ENCODE data around the gene MROH2A.

MROH2A gene

DNA sequence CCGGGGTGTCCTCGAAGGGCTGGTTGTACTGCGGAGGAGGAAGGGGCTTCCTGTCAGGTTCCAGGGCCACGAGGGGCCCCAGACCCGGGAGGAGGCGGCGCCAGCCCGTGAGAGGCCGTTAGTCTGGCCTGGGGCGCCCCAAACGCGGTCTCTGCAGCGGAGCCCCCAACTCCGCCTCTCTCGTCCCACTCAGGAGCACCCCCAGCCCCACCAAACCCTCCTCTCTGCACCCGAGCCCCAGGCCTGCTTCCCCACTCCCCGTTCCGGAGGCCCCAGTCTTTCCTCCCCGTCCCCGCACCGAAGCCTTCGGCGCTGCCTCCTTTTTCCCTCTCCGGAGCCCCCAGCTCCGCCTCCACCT, 75.7 kb downstream of the MROH2A start:
- Mint-ChIP-seq H3K36me3 (ENCODE audit: low read depth) (peaks cover 23% of the 10 kb centered on the region), H3K27me3 (ENCODE audit: low read depth, poor library complexity) (peaks cover 3% of the 10 kb centered on the region), H3K9me3 (no peaks in the 10 kb centered on the region), H3K27ac (peak overlapping the region; percentile 59), H3K4me3 (peak overlapping the region; percentile 98), H3K4me1 (peaks cover 40% of the 10 kb centered on the region)
- TF ChIP-seq, protein P1, sequence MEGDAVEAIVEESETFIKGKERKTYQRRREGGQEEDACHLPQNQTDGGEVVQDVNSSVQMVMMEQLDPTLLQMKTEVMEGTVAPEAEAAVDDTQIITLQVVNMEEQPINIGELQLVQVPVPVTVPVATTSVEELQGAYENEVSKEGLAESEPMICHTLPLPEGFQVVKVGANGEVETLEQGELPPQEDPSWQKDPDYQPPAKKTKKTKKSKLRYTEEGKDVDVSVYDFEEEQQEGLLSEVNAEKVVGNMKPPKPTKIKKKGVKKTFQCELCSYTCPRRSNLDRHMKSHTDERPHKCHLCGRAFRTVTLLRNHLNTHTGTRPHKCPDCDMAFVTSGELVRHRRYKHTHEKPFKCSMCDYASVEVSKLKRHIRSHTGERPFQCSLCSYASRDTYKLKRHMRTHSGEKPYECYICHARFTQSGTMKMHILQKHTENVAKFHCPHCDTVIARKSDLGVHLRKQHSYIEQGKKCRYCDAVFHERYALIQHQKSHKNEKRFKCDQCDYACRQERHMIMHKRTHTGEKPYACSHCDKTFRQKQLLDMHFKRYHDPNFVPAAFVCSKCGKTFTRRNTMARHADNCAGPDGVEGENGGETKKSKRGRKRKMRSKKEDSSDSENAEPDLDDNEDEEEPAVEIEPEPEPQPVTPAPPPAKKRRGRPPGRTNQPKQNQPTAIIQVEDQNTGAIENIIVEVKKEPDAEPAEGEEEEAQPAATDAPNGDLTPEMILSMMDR (IDR thresholded peaks at IDR 0.05), result no peak
- no peak for DNase-seq

DNA sequence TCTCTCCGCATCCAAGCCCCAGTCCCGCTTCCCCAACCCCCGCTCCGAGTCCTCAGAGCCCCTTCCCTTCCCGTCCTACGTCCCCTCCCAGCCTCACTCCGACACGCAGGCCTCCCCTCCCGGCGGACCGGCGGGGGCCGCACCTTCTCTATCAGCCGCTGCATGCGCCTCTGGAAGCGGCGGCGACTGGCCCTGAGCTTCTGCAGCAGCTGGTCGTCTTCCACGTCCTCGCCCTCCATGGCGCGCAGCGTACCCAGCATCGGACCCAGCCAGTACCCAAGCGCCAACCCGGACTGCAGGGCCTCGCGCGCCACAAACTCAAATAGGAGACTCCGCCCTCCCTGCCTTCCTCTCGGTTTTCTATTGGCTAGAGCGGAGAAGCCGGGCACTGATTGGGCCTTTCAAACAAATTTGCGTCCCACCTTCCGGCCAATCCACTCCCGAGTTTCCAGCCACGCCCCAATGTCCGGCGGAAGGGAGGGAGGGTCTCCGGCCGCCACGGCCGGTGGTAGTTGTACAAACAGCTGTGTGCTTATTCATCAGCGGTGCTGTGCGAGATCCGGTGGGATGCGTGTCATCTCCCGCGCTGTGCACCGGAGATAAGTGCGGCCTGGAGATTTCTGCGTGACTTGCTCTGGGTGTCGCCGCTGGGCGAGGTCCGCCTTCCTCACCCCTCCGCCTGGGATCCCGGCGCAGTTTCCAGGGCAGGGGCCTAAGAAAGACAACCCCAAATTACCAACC, 76.3 kb downstream of the MROH2A start, which contains the start of gene HJURP:
Gene HJURP (minus strand): TSS at position 295 of the 741 bp plus-strand sequence. CDS start 35 bp downstream, at position 260.
- Mint-ChIP-seq H3K4me3 (peak within 1 kb of the TSS; percentile 98), H3K9me3 (no peaks in the 10 kb centered on the region), H3K27ac (peak within 1 kb of the TSS; percentile 96), H3K27me3 (ENCODE audit: low read depth, poor library complexity) (peaks cover 3% of the 10 kb centered on the region), H3K36me3 (ENCODE audit: low read depth) (peaks cover 18% of the 10 kb centered on the region), H3K4me1 (peaks cover 40% of the 10 kb centered on the region)
- TF ChIP-seq, protein P1 (IDR thresholded peaks at IDR 0.05), result no peak
- DNase-seq, result peak; percentile 92

DNA sequence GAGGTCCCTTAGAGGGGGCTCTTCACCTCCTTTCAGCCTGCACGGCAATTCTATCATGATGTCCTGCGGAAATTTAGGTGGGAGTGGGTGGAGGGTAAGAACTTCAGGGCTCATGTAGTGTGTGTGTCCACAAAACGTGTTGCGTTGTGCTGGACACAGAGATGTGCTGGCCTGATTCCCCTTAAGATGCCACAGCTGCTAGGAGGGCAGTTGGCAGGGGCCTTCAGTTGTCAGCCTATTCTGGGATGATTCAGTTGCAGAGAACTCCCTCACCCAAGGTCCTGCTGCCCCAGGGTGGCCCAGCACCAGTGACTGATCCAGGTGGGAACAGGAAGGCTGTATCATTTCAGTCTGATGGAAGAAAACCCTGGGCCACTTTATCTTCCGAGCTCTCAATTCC, 77.2 kb downstream of the MROH2A start:
- H3K9me3 Mint-ChIP-seq, result no peaks in the 10 kb centered on the region
- peaks cover 3% of the 10 kb centered on the region for H3K27me3 Mint-ChIP-seq (ENCODE audit: low read depth, poor library complexity)
- H3K27ac Mint-ChIP-seq, result no peak overlapping the region
- peak overlapping the region; percentile 98 for H3K4me3 Mint-ChIP-seq
- no peak for DNase-seq
- TF ChIP-seq, protein P1 (IDR thresholded peaks at IDR 0.05), result no peak
- H3K4me1 Mint-ChIP-seq, result peaks cover 40% of the 10 kb centered on the region
- peaks cover 9% of the 10 kb centered on the region for H3K36me3 Mint-ChIP-seq (ENCODE audit: low read depth)

DNA sequence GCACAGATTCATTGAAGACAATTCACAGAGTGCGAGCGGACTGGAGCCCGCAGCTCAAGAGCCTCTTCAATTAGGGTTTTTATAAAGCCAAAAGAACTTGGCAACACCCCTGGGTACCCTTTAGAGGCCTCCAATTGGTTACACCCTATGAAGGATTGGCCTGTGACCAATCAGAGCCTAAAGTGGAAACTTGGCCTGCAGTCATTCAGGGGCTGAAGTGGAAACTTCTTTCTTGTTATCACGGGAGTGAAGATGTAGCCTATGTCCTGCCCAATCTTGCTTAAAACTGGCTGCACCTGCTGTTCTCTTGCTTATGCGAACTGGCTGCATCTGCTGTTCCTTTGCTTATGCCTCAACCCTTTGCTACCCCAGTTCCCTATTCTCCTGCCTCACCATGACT, 78.1 kb downstream of the MROH2A start:
- H3K36me3 Mint-ChIP-seq (ENCODE audit: low read depth), result peaks cover 9% of the 10 kb centered on the region
- peaks cover 38% of the 10 kb centered on the region for H3K4me1 Mint-ChIP-seq
- no peaks in the 10 kb centered on the region for H3K9me3 Mint-ChIP-seq
- H3K27me3 Mint-ChIP-seq (ENCODE audit: low read depth, poor library complexity), result peaks cover 3% of the 10 kb centered on the region
- peak overlapping the region; percentile 66 for H3K4me3 Mint-ChIP-seq
- no peak overlapping the region for H3K27ac Mint-ChIP-seq
- TF ChIP-seq, protein P1 (IDR thresholded peaks at IDR 0.05), result no peak
- DNase-seq, result no peak

DNA sequence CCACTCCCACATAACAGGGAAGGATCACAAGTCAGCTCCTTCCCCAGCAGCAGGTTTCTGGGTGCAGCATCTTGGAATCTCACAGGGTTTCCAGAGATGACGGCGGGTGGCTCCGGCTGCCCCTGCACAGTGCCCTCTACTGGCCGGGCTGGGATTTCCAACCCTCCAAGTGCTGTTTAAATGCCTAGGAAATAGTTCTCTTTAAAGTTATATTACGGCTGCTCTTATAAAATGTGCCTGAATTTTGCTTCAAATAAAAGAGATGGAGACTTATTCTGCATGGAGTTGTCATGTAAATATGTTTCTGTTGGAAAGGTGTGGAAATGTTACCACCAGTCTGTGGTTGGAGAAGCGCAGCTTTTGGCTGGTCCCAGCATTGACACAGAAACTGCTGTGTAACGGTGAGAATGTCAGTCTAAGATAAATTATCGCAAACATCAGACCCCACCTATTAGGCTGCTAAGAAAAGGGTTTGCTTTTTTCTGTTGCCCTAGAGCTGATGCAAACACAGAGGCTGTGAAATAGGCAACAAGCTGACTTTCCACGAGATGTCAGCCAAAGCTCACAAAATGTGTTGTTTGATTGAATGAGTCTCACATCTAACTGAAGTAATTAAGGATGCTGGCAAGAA, 79.5 kb downstream of the MROH2A start:
- H3K36me3 Mint-ChIP-seq (ENCODE audit: low read depth), result peaks cover 13% of the 10 kb centered on the region

More for the DNA sequence above, 79.5 kb downstream of the MROH2A start:
- Mint-ChIP-seq H3K4me1 (peaks cover 23% of the 10 kb centered on the region), H3K9me3 (peaks cover 4% of the 10 kb centered on the region), H3K4me3 (no peak overlapping the region), H3K27me3 (ENCODE audit: low read depth, poor library complexity) (peaks cover 9% of the 10 kb centered on the region), H3K27ac (no peak overlapping the region)
- peak; percentile 43 for DNase-seq
- TF ChIP-seq, protein P1 (IDR thresholded peaks at IDR 0.05), result peak; percentile 55
